BJ (cell line): ENCODE measurements around the gene CCDC154. TPM values are rescaled to one million over a fixed set of nuclear protein-coding genes. Genes with fewer than 3 reads are reported as not detected.

Experiments
- CTCF ChIA-PET: fragments of 350-600 bp; formaldehyde crosslinking; extraction: SDS; loops from one replicate; lab custom pipeline; 2021; ENCODE audit warnings: antibody characterized with exemption, inconsistent platforms; lab: Yijun Ruan, JAX
- POLR2A ChIA-PET: fragments of 300-600 bp; sonication (Branson Sonifier 250); formaldehyde crosslinking; extraction: SDS; loops from one replicate; lab custom pipeline; 2021; ENCODE audit warnings: antibody characterized with exemption; lab: Charles Lee
- DNase-seq: peaks from one replicate; pipeline ENCODE4 v3.0.0-alpha.2; 2011; ENCODE audit warnings: low read depth
- H3K27me3 ChIP-seq: 2 replicates; pipeline ENCODE4 v1.6.0; 2011; ENCODE audit warnings: low read length; ENCODE audit not compliant: control insufficient read depth, insufficient read depth
- H3K36me3 ChIP-seq: 2 replicates; pipeline ENCODE4 v1.5.1; 2011; ENCODE audit warnings: low read length; ENCODE audit not compliant: control insufficient read depth, insufficient read depth
- H3K4me3 ChIP-seq: 2 replicates; pipeline ENCODE4 v1.5.1; 2011; ENCODE audit warnings: low read depth, mild to moderate bottlenecking, control low read depth, low read length
- CTCF ChIP-seq: IDR thresholded peaks from 2 replicates; pipeline ENCODE4 v1.5.1; 2011; ENCODE audit warnings: low read depth, mild to moderate bottlenecking, control low read depth, inconsistent platforms, low read length, moderate library complexity; ENCODE audit not compliant: insufficient read depth
- polyA plus RNA-seq: library from polyadenylated mRNA; depleted of rRNA; stranded (reverse); fragments of >200 nt; gene quantifications from 2 replicates; pipeline ENCODE4 v1.2.3, GENCODE V29; 2011

CCDC154 gene
- polyA plus RNA-seq, 1 experiment: 0.04 TPM

- H3K27me3 ChIP-seq: no peaks in the 10 kb centered on the region
- H3K36me3 ChIP-seq: peaks cover 6% of the 10 kb centered on the region
- ChIA-PET CTCF (interaction anchor here (1.9 kb wide), 1 partner anchor 13 kb away, joined by 4 read pairs; no protein-coding TSS in a partner anchor), POLR2A (no interaction called here)
- H3K4me3 ChIP-seq: no peak overlapping the region
- no peak for DNase-seq
- no peak for TF ChIP-seq CTCF
Observed at GRCh38 chr16:1491327-1491726, 47.0 kb upstream of the CCDC154 start.

GRCh38 chr16:1489077-1489476 lies 44.7 kb upstream of the CCDC154 start:
- POLR2A ChIA-PET: no interaction called here
- TF ChIP-seq CTCF: no peak
- no peak for DNase-seq
- CTCF ChIA-PET: no interaction called here
- Histone ChIP-seq H3K4me3 (no peak overlapping the region), H3K27me3 (no peaks in the 10 kb centered on the region), H3K36me3 (no peaks in the 10 kb centered on the region)

- ChIA-PET CTCF (no interaction called here), POLR2A (no interaction called here)
- H3K4me3 ChIP-seq: no peak within 1 kb of the TSS
- no peak for TF ChIP-seq CTCF
- H3K36me3 ChIP-seq: no peaks in the 10 kb centered on the region
- no peak for DNase-seq
- no peaks in the 10 kb centered on the region for H3K27me3 ChIP-seq
Observed at GRCh38 chr16:1488619-1489018, 44.3 kb upstream of the CCDC154 start, which contains the start of gene PTX4. Gene PTX4 (minus strand): TSS chr16:1488944. CDS start chr16:1488909, 35 bp downstream.

GRCh38 chr16:1488054-1488601 lies 43.8 kb upstream of the CCDC154 start:
- Histone ChIP-seq H3K4me3 (no peak overlapping the region), H3K36me3 (no peaks in the 10 kb centered on the region), H3K27me3 (no peaks in the 10 kb centered on the region)
- POLR2A ChIA-PET: no interaction called here
- CTCF ChIA-PET: no interaction called here
- no peak for DNase-seq
- TF ChIP-seq CTCF: no peak

GRCh38 chr16:1487395-1488053 lies 43.2 kb upstream of the CCDC154 start:
- POLR2A ChIA-PET: no interaction called here
- Histone ChIP-seq H3K27me3 (no peaks in the 10 kb centered on the region), H3K36me3 (no peaks in the 10 kb centered on the region), H3K4me3 (no peak overlapping the region)
- CTCF ChIA-PET: no interaction called here
- TF ChIP-seq CTCF: no peak
- DNase-seq: no peak
